Measurements from ENCODE around the gene PJA1. TPM values are rescaled to one million over a fixed set of nuclear protein-coding genes. Genes with fewer than 3 reads are reported as not detected.

Gene PJA1
- total RNA-seq, 3 donors from 2014 or later, result 4.4 to 18.8 (median 5.2) TPM

DNA sequence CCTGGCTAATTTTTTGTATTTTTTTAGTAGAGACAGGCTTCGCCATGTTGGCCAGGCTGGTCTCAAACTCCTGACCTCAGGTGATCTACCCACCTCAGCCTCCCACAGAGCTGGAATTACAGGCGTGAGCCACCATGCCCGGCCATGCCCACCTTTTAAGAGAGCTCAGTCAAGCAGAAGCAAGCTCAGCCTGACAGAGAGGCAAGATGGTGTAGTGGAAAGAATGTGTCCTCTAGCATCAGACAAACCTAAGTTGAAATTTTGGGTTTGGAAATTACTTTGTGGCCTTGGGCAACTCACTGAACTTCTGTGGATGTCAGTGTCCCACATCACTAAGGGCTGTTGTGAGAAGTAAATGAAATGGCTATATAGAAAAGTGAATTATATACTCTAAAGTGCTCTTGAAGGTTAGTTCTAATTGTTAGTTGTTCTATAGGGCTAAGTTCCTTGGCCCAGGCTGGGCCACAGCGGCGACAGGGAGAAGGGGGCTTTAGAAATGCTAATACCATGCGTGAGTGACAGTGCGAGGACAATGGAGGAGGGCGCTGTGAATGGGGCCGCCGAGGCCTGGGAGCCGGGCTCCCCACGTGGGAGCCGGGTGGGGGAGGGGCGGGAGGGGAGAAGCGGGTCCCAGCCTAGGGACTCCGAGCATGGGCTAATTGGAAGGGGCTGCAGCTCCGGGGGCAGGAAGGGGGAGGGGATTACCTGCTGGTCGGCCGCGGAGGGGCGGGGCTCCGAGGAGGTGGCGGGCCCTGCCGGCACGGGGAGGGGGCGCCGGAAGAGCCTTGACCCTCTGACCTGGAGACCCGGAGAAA, 15.6 kb downstream of the PJA1 start:
- ATAC-seq, result no peak

DNA sequence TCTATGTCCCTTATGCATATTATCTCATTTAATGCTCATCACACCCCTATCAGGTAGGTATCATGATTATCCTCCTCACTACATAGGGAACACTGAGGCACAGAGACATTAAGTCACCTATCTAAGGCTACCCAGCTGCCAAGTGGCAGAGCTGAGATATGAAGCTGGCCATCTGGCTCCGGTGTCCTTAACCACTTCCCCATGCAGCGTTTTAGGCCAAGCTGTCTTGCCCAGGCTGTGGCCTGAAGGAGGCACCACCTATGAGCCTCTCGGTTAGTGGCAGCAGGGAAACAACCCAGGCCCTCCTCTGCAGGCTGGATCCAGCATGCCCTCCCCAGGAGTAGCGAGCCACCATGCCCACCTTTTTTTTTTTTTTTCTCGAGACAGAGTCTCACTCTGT, 16.3 kb downstream of the PJA1 start:
- TF ChIP-seq, protein P1, sequence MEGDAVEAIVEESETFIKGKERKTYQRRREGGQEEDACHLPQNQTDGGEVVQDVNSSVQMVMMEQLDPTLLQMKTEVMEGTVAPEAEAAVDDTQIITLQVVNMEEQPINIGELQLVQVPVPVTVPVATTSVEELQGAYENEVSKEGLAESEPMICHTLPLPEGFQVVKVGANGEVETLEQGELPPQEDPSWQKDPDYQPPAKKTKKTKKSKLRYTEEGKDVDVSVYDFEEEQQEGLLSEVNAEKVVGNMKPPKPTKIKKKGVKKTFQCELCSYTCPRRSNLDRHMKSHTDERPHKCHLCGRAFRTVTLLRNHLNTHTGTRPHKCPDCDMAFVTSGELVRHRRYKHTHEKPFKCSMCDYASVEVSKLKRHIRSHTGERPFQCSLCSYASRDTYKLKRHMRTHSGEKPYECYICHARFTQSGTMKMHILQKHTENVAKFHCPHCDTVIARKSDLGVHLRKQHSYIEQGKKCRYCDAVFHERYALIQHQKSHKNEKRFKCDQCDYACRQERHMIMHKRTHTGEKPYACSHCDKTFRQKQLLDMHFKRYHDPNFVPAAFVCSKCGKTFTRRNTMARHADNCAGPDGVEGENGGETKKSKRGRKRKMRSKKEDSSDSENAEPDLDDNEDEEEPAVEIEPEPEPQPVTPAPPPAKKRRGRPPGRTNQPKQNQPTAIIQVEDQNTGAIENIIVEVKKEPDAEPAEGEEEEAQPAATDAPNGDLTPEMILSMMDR (IDR thresholded peaks at IDR 0.05), result no peak
- intact Hi-C loops (cut with DNase I, micrococcal nuclease), result no loop called here
- H3K9me3 ChIP-seq, result no peaks in the 10 kb centered on the region

More for the DNA sequence above, 15.6 kb downstream of the PJA1 start:
- intact Hi-C loops (cut with DNase I, micrococcal nuclease), result no loop called here
- H3K4me3 ChIP-seq, result no peak overlapping the region
- DNase-seq, result no peak
- TF ChIP-seq, protein P1 (IDR thresholded peaks at IDR 0.05), result no peak
- H3K9me3 ChIP-seq, result no peaks in the 10 kb centered on the region
- H3K36me3 ChIP-seq (ENCODE audit: low read depth), result no peaks in the 10 kb centered on the region
- no peaks in the 10 kb centered on the region for H3K4me1 ChIP-seq (ENCODE audit: low read depth)

DNA sequence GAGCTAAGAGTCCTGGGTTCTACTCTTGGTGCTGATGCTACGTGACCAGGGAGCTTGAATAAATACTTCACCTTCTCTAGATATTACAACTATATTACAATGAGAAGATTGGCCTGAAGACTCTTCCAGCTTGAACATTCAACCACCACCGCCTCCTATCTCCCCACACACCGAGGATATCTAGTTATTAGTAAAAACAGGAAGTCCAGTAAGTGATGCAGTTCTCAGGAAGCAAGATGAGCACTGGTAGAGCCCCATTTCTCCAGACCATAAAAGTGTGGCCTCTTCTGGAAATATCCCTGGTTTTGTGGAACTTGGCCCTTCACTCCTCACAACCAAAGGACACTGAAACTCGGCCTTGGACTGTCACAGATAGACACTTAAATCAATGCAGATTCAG, 18.5 kb downstream of the PJA1 start:
- no peak for DNase-seq
- no peak for ATAC-seq
- TF ChIP-seq, protein P1 (IDR thresholded peaks at IDR 0.05), result no peak
- intact Hi-C loops (cut with DNase I, micrococcal nuclease), result no loop called here
- Histone ChIP-seq H3K4me1 (ENCODE audit: low read depth) (no peaks in the 10 kb centered on the region), H3K9me3 (no peaks in the 10 kb centered on the region), H3K4me3 (no peak overlapping the region), H3K36me3 (ENCODE audit: low read depth) (no peaks in the 10 kb centered on the region)

More for the DNA sequence above, 16.3 kb downstream of the PJA1 start:
- DNase-seq (no peak), ATAC-seq (no peak)
- Histone ChIP-seq H3K36me3 (ENCODE audit: low read depth) (no peaks in the 10 kb centered on the region), H3K4me1 (ENCODE audit: low read depth) (no peaks in the 10 kb centered on the region), H3K4me3 (no peak overlapping the region)

DNA sequence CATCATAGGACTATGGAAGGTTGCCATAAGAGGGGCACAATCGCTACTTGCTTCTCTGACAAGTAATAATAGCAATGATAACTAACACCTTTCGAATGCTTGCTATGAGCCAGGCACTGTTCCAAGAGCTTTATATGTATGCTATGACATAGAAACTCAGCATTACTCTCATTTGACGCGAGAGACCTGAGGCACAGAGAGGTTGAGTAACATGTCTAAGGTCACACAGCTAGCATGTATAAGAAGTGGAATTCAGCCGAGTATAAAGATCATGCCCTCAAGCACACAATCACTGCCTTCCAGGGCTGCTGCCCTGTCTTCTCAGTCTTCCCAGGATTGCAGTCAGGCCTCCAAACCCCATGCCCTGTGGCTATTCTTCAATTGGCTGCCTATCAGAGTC, 19.5 kb downstream of the PJA1 start:
- Histone ChIP-seq H3K4me3 (no peak overlapping the region), H3K4me1 (ENCODE audit: low read depth) (no peaks in the 10 kb centered on the region), H3K9me3 (no peaks in the 10 kb centered on the region), H3K36me3 (ENCODE audit: low read depth) (no peaks in the 10 kb centered on the region)
- TF ChIP-seq, protein P1 (IDR thresholded peaks at IDR 0.05), result no peak
- ATAC-seq (no peak), DNase-seq (no peak)
- intact Hi-C loops (cut with DNase I, micrococcal nuclease), result no loop called here

DNA sequence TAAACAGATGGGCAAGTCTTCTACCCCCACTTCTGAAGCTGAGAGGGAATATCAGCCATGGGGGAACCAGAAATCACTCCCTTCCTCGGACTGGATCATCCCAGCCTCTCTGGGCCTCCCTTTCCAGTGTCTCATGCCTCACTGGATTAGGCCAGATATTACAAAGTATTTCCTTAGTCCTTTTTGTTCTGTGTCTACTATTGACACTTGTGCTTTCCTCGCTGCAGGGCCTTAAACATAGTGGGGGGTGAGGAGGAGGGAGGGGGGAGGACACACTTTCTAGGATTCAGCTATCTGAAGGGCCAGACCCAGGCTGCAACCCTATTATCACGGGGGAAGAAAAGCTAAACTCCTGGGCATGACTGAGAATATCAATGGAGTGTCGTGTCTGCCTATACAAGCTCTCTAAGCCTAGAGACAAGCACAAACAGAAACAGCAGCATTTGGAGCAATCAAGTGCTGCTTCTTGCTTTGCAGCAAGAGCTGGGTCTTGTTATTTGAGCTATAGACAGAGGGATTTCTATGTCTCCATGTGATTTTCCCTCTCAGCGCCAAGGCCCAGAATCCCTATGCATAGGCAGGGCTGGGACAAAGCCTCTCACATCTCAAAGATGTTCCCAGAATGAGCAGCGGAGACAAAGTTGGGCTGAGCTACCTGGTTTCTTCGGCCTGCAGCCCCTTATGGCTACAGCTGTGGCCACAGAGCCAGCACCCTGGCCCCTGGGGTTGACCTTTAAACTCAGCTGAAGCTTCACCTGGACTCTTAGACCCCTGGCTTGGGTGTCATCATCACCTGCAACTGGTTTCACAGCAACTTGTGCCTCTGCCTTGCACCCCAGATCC, 20.2 kb downstream of the PJA1 start:
- no peak for DNase-seq
- ATAC-seq, result no peak
- TF ChIP-seq, protein P1 (IDR thresholded peaks at IDR 0.05), result no peak
- Histone ChIP-seq H3K4me3 (no peak overlapping the region), H3K9me3 (no peaks in the 10 kb centered on the region), H3K4me1 (ENCODE audit: low read depth) (no peaks in the 10 kb centered on the region), H3K36me3 (ENCODE audit: low read depth) (no peaks in the 10 kb centered on the region)
- intact Hi-C loops (cut with DNase I, micrococcal nuclease), result no loop called here

Data from mucosa of descending colon (tissue), 3 donors.